NB4 (cell line): Measurements from ENCODE around the gene RNF130.

Experiments
- MAX ChIP-seq: IDR thresholded peaks from 2 replicates; pipeline ENCODE4 v1.6.1; 2011; ENCODE audit warnings: low read depth, low read length
- POLR2A ChIP-seq: IDR thresholded peaks from 2 replicates; pipeline ENCODE4 v1.6.1; 2011; ENCODE audit warnings: mild to moderate bottlenecking; ENCODE audit not compliant: insufficient read length; ENCODE audit errors: extremely low read depth

GRCh38 chr5:180085837-180086236 lies 14.3 kb upstream of the RNF130 start:
- TF ChIP-seq MAX (no peak), POLR2A (no peak)
